T-helper 22 cell (primary cell): ENCODE results near the gene RFC5.
"Not testable (repeated sequence)": the region's sequence is repeated elsewhere in the genome, so short reads cannot be mapped to it uniquely, and the experiment has no call there.

Source experiments
- DNase-seq: peaks from one replicate; pipeline ENCODE4 v3.0.0-alpha.2; 2020; ENCODE audit warnings: low read depth

Gene RFC5

DNA sequence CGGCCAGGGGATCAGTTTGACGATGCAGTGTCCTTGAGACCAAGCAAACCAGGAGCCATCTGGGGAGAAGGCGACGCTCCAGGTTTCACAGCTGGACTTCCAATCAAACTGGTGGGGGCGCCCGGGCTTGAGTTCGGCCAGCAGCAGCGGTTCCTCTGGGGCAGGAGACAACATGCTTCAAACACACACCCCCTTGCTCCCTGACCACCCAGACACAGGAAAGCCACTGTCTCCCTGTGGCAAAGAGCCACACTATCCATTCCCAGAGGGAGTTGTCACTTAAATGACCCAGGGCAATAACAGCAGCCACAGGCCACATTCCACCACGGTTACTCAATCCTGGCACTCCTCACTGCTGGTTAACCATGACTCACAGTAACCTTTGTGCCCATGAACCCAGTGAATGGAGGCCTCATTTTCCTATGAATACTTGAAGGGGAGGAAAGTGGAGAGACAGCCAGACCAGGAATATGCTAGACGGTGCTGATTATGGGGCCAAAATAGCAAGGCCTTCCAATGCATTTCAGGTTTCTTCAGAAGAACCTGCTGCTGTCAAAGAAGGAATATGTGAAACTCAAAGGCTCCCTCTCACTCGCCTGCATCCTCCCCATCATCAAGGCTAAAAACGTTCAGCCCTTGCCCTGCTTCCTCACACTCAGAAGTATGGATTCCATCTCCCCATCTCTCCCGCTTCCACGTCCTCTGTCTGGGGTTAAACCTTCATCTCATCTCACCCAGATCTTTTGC is 36.0 kb downstream of the RFC5 start:
- DNase-seq: no peak

DNA sequence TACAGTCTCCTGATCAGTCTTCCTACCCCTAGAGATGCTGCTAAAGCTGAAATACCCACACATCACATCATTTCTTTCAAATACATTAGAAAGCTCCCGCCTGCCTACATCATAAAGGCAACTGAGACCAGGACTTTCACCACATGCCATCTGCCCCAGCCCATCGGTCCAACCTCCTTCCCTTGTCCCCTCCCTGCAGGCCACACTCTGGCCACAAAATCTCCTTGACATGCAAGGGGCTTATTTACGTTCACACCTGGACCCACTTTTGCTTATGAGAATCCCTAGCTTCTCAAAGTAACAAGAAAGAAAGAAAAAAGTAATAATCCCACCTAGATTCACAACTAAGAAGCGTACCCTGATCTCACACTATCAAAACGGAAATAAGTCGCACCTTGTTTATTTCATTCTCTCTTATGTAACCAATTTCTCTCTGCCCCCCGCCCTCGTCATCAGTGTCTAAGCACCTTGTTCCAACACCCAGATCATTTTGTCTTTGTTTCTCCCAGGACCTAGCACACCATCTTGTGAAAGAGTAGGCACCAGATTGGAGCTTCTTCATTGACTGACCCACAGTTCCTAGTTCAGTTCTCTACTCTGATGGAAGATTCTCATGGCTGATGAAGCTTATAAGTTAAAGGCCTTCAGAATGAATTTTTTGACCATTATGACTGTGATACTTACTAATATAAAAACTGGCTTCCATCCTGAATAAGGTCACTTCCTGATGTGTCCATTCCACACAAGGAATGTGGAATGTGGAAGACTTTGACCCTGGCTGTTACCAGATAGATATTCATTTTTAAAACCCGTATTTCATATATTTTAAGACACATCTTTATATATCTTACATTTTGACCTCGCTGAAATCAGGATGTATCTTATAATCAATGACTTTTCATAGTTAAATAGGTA is 36.8 kb downstream of the RFC5 start:
- no peak for DNase-seq

DNA sequence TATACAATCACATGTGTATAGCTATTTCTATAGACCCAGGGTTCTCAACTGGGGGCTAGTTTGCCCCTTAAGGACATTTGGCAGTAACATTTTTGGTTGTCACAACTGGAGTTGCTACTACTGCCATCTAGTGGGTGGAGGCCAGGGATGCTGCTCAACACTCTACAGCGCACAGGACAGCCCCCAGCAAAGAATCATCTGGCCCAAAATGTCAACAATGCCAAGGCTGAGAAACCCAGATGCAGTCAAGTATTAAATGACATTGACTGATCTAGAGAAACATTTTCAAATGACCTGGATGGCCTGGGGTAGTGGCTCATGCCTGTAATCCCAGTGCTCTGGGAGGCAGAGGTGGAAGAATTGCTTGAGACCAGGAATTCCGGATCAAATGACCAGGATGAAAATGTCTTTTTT is 38.6 kb downstream of the RFC5 start:
- DNase-seq: peak; percentile 45

DNA sequence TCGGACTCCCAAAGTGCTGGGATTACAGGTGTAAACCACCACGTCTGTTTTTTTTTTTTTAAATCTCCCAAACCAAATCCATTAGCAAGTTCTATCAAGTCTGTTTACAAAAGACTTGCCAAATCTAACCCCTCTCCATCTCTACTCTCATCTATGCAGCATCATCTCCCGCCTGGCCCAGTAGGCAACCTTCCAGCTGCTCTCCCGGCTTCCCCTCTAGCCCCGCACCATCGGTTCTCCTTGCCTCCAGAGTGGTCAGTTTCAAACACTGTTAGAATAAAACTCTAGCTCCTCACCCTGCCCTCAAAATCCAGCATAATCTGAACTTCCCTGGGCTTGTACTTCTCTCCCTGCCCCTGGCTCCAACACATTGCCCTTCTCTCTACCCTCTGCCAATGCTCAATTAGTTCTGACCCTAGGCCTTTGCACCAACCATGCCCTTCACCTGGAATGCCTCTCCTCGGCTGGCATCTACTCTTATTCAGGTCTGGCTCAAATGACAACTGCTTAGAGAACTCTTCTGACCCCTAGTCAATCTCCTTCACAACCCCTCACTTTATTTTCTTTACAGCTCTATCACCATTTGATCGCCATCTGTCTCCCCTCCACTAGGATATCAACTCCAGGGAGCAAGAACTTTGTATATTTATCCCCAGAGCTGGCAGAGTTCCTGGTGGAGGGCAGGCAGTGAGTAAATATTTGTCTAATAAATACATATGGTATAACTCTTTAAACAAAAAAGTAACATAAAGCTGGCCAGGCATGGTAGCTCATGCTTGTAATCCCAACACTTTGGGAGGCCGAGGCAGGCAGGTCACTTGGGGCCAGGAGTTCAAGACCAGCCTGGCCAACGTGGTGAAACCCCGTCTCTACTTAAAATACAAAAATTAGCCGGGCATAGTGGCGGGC is 39.6 kb downstream of the RFC5 start:
- no peak for DNase-seq

DNA sequence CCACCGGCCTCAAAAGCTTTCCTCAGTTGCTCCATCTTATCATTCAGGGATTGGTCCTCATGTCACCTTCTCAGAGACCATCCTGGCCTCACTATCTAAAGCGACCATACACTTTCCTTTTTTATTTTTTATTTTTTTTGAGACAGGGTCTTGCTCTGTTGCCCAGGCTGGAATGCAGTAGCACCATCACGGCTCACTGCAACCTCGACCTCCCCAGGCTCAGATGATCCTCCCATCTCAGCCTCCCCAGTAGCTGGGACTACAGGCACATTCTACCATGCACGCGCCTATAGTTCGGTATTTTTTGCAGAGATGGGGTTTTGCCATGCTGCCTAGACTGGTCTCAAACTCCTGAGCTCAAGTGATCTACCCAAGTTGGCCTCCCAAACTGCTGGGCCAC is 41.7 kb downstream of the RFC5 start:
- no peak for DNase-seq

DNA sequence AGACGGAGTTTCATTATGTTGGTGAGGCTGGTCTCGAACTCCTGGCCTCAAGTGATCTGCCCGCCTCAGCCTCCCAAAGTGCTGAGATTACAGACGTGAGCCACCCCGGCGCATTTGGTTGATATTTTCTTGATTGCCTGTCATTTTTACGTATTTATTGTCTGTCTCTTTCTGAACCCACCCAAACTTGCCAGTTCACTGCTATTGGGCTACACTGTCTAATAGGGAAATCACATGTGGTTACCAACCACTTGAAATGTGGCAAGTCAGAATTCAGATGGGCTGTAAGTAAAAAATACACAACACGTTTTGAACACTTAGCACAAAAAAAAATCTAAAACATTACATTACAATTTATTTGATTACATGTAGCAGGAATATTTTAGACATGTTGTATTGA is 42.4 kb downstream of the RFC5 start:
- no peak for DNase-seq

DNA sequence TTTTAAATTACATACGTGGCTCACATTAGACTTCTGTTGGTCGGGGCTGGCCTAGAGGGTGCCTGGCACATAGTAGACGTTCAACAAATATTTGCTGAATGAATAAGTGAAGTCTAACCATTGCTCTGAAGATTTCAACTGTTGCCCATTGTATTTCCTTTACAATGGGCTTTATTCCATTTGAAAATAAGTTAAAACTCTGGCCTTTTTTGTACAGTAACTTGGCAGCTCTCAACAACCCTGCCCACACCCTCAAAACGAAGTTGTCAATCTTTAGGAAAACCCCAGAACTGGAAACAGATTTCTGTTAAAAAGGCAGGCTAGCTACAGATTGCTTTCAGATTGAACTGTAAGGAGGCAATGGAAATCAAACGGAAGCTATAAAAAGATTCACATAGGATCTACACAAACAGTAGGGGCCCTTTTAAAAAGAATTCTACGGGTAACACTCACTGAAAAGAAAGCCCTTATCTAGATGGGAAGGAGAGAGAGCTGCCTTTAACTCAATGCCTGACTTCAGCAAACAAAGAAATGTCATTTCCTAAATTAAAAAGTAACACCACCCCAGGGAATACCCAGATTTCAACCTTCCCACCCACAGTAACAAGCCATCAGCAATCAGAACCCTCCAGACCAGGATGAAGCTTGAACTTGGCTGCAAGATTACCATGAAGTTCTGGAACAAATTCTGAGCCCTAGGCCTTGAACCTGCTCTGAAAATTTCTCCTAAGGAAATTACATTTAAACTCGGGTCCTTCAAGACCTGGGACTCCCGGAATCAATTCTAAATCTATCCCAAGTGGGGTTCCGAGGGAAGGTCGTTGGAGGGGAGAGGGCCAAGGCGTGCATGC is 43.1 kb downstream of the RFC5 start:
- no peak for DNase-seq

DNA sequence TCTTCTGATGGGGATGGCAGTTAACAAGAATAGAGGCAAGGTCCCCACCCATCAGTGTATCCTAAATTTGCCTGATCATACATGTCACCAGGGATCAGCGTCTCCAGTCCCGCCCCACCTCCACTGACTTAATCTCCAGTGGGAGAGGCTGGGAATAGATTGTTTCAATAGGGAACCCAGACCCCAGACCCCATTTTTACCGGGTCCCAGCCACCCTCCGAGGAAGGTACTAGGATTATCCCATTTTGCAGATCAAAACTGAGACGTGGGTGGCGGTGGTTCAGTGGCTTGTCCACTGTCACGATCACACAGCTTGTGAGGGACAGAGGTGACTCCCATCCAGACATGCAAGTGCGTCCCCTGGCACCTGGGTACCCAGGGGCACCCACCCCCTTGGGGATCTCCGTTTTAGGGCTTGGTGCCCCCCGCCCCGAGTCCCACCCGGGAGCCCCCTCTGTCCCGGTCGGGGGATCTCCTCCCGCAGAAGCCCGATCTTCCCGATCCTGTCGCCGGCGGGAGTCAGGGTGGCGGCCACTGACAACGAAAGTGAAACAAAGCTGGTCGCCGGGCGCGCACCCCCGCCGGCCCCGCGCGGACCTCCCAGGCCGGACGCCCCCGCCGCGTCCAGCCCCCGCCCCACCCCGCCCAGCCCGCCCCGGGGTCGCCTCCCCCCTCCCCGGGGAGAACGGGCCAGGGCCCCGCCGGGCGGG is 44.0 kb downstream of the RFC5 start:
- no peak for DNase-seq

DNA sequence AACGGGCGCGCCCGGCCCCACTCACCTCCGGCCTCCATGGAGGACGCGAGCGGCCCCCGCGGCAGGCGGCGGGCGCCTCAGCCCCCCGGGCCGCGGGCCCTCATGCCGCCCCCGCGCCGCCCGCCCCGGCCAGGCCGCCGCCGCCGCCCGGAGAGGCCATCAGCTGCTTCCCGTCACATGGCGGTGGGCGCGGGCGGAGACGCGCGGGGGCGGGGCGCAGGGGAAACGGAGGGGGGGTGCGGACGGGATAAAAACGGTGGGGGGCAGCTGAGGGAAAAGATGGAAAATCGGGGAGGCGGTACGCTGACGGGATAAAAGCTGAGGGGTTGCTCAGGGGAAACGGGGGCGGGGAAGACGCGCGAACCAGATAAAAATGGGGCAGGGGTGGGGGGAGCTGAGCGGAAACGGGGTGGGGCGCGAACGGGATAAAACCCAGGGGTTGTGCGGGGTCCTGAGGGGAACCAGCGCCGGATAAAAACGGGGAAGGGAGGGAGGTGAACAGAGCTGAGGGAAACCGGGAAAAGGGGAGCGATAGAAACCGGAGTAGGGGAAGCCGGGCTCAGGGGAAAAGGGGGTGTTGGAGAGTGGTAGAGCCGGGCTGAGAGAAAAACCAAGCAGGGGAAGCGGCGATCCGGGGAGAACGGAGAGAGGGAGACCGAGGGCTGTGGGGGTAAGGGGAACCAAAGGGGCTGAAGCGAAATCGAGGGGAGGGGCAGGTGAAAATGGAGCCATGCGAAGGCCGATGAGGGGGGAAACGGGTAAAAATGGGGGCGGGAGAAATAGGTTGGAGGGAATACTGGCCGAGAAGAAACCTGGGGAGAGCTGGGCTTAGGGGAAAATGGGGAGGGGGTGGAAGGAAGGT is 44.7 kb downstream of the RFC5 start, which contains the start of gene WSB2:
Gene WSB2 (minus strand): TSS at position 169 of the 862 bp plus-strand sequence. CDS start 131 bp downstream, at position 38.
- peak; percentile 38 for DNase-seq

DNA sequence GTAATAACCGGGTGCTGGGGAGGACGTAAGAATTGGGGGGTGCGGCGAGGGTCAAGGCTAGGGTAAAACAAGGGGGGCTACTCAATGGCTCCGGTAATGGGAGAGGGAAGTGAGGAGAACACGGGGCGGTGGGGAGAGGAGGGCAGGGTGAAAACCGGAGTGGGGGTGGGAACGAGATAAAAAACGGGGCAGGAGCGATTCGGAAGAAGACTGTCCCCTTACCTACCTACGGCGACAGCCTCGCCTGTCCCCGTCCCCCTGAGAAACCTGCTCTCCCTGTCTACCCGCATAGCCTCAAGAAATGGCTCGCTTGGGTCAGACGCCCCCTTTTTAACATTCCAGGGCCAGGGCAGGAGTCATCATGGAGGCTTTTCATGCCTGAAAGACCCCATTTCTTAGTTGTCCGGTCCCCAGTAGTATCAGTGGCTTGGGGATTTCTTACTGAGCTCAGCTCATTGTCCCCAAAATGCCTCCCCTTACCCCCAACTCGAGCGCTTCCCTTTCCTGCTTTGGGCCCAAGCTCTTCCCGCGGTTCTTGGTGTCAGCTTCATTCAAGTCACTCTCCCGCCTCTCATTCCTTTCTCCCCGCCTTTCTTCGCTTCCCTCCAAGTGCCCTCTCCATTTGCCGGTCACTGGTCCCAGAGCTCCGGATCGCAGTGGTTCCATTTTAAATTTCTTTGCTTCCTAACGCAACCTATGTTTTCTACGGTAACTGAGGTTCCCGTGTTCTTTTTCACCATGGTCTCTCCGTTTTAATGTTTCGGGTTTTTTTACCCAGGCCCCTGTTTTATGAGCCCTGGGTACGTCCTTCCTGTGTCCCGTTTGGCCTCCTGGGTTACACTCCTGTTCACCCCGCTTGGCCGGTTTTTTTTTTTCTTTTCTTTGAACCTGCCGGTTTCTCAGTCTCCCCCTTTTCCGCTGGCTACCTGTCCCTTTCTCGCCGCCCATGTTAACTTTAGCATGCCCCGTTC is 45.7 kb downstream of the RFC5 start:
- DNase-seq: no peak

DNA sequence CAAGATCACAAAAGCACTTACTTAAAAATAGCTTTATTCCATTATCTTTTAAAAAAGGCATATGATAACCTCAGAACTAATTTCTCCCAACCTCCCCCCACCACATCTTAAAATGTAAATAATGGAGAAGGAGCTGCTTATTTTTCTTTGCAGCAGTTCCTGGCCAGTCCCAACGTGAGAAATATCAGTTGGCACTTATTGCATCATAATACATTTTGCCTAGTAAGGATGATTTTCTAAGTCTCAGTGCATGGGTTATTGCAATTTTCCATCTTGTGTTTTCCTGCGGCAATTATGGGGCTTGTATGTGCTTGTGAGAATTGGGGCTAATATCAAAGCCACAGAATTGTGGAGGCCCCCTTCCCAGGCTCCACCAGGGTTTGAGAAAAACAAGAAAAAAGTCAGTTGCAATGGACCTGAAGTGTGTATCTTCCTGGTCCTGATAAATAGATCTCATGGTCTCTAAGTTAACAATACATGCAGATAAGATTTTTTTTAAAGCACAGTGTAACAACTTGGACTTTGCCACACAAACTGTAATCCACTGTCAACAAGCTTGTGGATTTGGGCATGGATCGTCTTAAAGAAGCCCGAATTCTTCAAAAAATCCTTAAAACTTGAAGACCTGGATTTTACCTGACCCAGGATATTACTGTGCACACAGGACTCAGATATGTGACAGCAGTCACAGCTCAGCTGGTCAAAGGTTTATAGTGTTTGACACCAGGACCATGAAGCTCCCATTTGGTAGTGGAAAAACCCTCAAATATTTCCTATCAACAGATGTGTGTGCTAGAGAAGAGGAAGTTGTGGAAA is 47.3 kb downstream of the RFC5 start:
- DNase-seq: no peak

DNA sequence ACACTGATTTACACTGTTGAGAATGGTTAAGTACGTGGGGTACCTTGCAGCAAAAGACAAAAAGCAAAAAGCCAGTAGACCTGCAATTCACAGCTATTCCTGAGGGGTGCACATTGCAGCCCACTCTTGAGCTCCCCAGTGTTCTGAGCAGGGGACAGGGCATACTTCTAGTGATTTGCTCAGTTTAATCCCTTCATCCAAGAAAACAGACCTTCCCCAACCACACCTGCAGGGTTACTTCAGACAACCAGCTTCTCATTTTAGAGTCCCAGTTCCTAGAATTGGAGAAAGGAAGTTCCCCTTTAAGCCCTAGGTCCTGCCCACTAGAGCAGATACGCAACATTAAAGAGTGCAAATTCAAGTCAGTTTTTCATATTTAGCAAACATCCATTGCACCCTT is 48.1 kb downstream of the RFC5 start:
- no peak for DNase-seq

DNA sequence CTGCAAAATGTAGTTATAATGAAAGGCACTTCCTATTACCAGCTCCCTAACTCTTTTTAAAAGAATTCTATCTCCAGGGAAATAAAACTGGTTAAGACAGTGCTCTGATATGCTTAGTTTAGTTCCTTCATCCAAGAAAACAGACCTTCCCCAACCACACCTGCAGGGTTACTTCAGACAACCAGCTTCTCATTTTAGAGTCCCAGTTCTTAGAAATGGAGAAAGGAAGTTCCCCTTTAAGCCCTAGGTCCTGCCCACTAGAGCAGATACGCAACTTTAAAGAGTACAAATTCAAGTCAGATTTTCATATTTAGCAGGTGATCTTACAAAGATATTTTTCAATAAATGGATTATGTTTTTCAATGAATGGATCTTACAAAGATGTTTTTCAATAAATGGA is 48.9 kb downstream of the RFC5 start:
- no peak for DNase-seq

DNA sequence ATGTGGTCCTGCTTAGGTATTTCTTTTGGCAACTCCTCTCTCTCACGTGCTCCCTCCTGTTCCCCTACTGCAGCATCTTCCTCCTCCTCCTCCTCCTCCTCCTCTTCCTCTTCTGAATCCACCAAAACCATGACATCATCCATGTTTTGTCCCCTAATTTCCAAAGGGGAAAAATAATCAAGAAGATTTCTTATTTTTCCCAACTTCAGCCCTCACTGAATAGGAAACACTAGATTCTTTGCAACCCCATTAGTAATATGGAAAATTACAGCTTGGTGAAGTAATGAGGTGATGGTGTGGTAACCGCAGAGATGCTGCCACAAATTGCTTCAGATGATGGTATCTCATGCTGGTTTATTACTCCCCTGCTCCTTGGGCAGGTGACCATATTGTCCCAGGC is 51.9 kb downstream of the RFC5 start:
- DNase-seq: no peak

DNA sequence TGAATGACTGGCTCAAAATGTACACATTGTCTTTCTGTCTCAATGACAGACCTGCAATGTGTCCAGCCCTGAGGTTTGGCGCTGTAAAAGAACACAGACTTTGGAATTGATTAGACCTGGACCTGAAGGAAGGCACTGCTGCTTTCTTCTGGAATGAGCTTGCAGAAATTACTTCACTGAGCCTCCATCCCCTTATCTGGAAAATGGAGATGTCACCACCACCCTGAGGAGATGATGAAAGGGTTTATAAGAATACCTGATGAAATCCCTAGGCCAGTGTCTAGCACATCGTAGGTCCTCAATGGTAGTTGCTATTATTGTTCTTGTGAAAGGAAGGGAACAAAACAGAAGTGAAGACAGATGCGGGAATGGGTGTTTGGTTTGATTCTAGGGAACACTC is 54.1 kb downstream of the RFC5 start:
- no peak for DNase-seq

DNA sequence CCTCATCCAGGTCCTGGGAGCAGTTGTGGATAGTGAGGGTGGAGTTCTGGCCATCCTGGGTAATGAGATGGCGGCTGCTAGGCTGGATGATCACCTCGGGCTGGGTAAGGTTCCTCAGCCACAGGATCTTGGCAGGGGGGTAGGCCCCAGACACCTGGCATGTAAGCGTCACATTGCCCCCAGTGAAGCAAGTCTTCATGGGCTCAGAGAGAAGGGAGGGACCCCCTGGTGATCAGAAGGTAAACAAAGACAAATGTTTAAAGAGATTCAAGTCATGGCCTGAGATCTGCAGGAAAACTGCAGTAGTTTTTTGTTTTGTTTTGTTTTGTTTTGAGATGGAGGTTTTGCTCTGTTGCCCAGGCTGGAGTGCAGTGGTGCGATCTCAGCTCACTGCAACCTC is 57.3 kb downstream of the RFC5 start:
- DNase-seq: no peak

DNA sequence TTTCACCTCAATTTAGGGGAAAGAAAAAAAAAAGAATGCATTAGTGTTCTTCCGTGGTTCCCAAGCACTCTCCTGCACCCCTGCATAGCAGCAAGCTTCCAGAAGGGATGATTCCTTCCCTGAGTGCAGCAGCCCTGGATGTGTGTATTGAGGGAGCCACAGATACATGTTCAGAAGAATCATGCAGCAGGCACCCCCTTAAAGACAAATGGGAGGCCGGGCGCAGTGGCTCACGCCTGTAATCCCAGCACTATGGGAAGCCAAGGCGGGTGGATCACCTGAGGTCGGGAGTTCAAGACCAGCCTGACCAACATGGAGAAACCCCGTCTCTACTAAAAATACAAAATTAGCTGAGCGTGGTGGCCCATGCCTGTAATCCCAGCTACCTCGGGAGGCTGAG is 65.0 kb downstream of the RFC5 start:
- DNase-seq: not testable (repeated sequence)
